HEK293 (cell line): ENCODE measurements around the gene SREBF1.

Source experiments
- BCL11A ChIP-seq: fragments of 450-650 bp; formaldehyde crosslinking; IDR thresholded peaks from 2 replicates; pipeline ENCODE4 v1.5.1; 2016; ENCODE audit warnings: low read depth, missing biosample characterization, missing genetic modification characterization
- BCL11B ChIP-seq: fragments of 450-650 bp; formaldehyde crosslinking; IDR thresholded peaks from 2 replicates; pipeline ENCODE4 v1.5.1; 2016; ENCODE audit warnings: low read depth, missing biosample characterization, missing genetic modification characterization
- EGR2 ChIP-seq: fragments of 450-650 bp; formaldehyde crosslinking; IDR thresholded peaks from 2 replicates; pipeline ENCODE4 v1.5.1; 2016; ENCODE audit warnings: low read depth, missing biosample characterization, missing genetic modification characterization
- GFI1B ChIP-seq: fragments of 450-650 bp; formaldehyde crosslinking; IDR thresholded peaks from 2 replicates; pipeline ENCODE4 v1.5.1; 2016; ENCODE audit warnings: missing biosample characterization, missing genetic modification characterization
- GLIS1 ChIP-seq: fragments of 450-650 bp; formaldehyde crosslinking; IDR thresholded peaks from 2 replicates; pipeline ENCODE4 v1.5.1; 2016; ENCODE audit warnings: missing biosample characterization, missing genetic modification characterization
- KLF10 ChIP-seq: fragments of 450-650 bp; IDR thresholded peaks from 2 replicates; pipeline ENCODE4 v1.5.1; 2018; ENCODE audit warnings: missing biosample characterization, mild to moderate bottlenecking, missing genetic modification characterization
- KLF8 ChIP-seq: fragments of 450-650 bp; formaldehyde crosslinking; IDR thresholded peaks from 2 replicates; pipeline ENCODE4 v1.5.1; 2016; ENCODE audit warnings: missing biosample characterization, missing genetic modification characterization
- KLF9 ChIP-seq: fragments of 450-650 bp; formaldehyde crosslinking; IDR thresholded peaks from 2 replicates; pipeline ENCODE4 v1.5.1; 2016; ENCODE audit warnings: missing biosample characterization, missing genetic modification characterization, low read depth
- MEIS1 ChIP-seq: sonication (generic); formaldehyde crosslinking; IDR thresholded peaks from 2 replicates; pipeline ENCODE4 v1.8.1; 2022; ENCODE audit warnings: missing genetic modification reagents, mild to moderate bottlenecking, borderline replicate concordance
- MZF1 ChIP-seq: fragments of 450-650 bp; formaldehyde crosslinking; IDR thresholded peaks from 2 replicates; pipeline ENCODE4 v1.5.1; 2017; ENCODE audit warnings: missing biosample characterization, missing genetic modification characterization, borderline replicate concordance
- SETDB1 ChIP-seq: IDR thresholded peaks from one replicate; pipeline ENCODE4 v1.6.1; 2017; ENCODE audit warnings: mild to moderate bottlenecking, low read length, moderate library complexity, mixed read lengths; ENCODE audit not compliant: insufficient read length
- YY2 ChIP-seq: fragments of 450-650 bp; formaldehyde crosslinking; IDR thresholded peaks from 2 replicates; pipeline ENCODE4 v1.5.1; 2016; ENCODE audit warnings: missing biosample characterization, missing genetic modification characterization
- ZBTB17 ChIP-seq: fragments of 450-650 bp; formaldehyde crosslinking; IDR thresholded peaks from 2 replicates; pipeline ENCODE4 v1.5.1; 2016; ENCODE audit warnings: missing biosample characterization, missing genetic modification characterization
- ZFHX2 ChIP-seq: fragments of 450-650 bp; formaldehyde crosslinking; conservative IDR thresholded peaks from 2 replicates; pipeline ENCODE4 v1.5.1; 2016; ENCODE audit warnings: missing biosample characterization, missing genetic modification characterization
- ZNF24 ChIP-seq: fragments of 450-650 bp; formaldehyde crosslinking; IDR thresholded peaks from 2 replicates; pipeline ENCODE4 v1.5.1; 2016; ENCODE audit warnings: missing biosample characterization, missing genetic modification characterization
- ZNF394 ChIP-seq: fragments of 450-650 bp; formaldehyde crosslinking; IDR thresholded peaks from 2 replicates; pipeline ENCODE4 v1.5.1; 2016; ENCODE audit warnings: missing biosample characterization, missing genetic modification characterization, mild to moderate bottlenecking, moderate library complexity, borderline replicate concordance
- ZNF416 ChIP-seq: fragments of 450-650 bp; formaldehyde crosslinking; IDR thresholded peaks from 2 replicates; pipeline ENCODE4 v1.5.1; 2016; ENCODE audit warnings: missing biosample characterization, missing genetic modification characterization
- ZNF48 ChIP-seq: fragments of 450-650 bp; formaldehyde crosslinking; IDR thresholded peaks from 2 replicates; pipeline ENCODE4 v1.5.1; 2016; ENCODE audit warnings: missing biosample characterization, missing genetic modification characterization
- ZNF510 ChIP-seq: fragments of 450-650 bp; formaldehyde crosslinking; IDR thresholded peaks from 2 replicates; pipeline ENCODE4 v1.5.1; 2018; ENCODE audit warnings: mild to moderate bottlenecking, missing genetic modification characterization, missing biosample characterization; ENCODE audit not compliant: insufficient replicate concordance
- ZNF514 ChIP-seq: fragments of 450-650 bp; formaldehyde crosslinking; IDR thresholded peaks from 2 replicates; pipeline ENCODE4 v1.5.1; 2016; ENCODE audit warnings: missing biosample characterization, missing genetic modification characterization
- ZNF654 ChIP-seq: fragments of 450-650 bp; formaldehyde crosslinking; IDR thresholded peaks from 2 replicates; pipeline ENCODE4 v1.5.1; 2016; ENCODE audit warnings: low read depth, missing biosample characterization, missing genetic modification characterization
- ZNF660 ChIP-seq: fragments of 450-650 bp; IDR thresholded peaks from 2 replicates; pipeline ENCODE4 v1.5.1; 2018; ENCODE audit warnings: missing biosample characterization, mild to moderate bottlenecking, missing genetic modification characterization
- ZNF837 ChIP-seq: fragments of 450-650 bp; formaldehyde crosslinking; IDR thresholded peaks from 2 replicates; pipeline ENCODE4 v1.5.1; 2016; ENCODE audit warnings: missing biosample characterization, missing genetic modification characterization
- TF ChIP-seq, protein P1 (sequence below): fragments of 450-650 bp; formaldehyde crosslinking; IDR thresholded peaks from 2 replicates; pipeline ENCODE4 v1.5.1; 2016; ENCODE audit warnings: missing biosample characterization, missing genetic modification characterization
- TF ChIP-seq, protein P2 (sequence below): fragments of 450-650 bp; formaldehyde crosslinking; IDR thresholded peaks from 2 replicates; pipeline ENCODE4 v1.5.1; 2016; ENCODE audit warnings: missing biosample characterization, missing genetic modification characterization
- TF ChIP-seq, protein P3 (sequence below): fragments of 450-650 bp; formaldehyde crosslinking; IDR thresholded peaks from 2 replicates; pipeline ENCODE4 v1.5.1; 2017; ENCODE audit warnings: missing biosample characterization, mild to moderate bottlenecking, missing genetic modification characterization, moderate library complexity
- TF ChIP-seq, protein P4 (sequence below): fragments of 450-650 bp; formaldehyde crosslinking; IDR thresholded peaks from 2 replicates; pipeline ENCODE4 v1.5.1; 2017; ENCODE audit warnings: missing biosample characterization, missing genetic modification characterization
- TF ChIP-seq, protein P5 (sequence below): fragments of 450-650 bp; formaldehyde crosslinking; IDR thresholded peaks from 2 replicates; pipeline ENCODE4 v1.5.1; 2016; ENCODE audit warnings: missing biosample characterization, missing genetic modification characterization

SREBF1 gene

DNA sequence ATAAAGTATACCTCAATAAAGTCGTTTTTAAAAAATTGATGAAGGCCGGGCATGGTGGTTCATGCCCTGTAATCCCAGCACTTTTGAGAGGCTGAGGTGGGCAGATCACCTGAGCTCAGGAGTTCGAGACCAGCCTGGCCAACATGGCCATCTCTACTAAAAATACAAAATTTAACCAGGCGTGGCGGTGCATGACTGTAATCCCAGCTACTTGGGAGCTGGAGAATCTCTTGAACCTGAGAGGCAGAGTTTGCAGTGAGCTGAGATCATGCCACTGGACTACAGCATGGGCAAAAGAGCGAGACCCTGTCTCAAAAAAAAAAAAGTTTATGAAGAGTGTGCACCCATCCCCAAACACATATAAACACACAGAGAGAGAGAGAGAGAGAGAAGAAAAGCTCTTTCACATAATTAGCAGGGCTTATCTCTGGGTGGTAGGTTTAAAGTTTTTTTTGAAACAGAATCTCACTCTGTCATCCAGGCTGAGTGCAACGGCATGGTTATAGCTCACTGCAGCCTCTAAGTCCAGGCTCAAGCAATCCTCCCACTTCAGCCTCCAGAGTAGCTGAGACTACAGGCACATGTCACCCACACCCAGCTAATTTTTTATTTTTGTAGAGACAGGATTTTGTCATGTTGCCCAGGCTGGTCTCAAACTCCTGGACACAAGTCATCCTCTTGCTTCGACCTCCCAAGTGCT, 3.0 kb downstream of the SREBF1 start (continued):
- TF ChIP-seq, protein P1, sequence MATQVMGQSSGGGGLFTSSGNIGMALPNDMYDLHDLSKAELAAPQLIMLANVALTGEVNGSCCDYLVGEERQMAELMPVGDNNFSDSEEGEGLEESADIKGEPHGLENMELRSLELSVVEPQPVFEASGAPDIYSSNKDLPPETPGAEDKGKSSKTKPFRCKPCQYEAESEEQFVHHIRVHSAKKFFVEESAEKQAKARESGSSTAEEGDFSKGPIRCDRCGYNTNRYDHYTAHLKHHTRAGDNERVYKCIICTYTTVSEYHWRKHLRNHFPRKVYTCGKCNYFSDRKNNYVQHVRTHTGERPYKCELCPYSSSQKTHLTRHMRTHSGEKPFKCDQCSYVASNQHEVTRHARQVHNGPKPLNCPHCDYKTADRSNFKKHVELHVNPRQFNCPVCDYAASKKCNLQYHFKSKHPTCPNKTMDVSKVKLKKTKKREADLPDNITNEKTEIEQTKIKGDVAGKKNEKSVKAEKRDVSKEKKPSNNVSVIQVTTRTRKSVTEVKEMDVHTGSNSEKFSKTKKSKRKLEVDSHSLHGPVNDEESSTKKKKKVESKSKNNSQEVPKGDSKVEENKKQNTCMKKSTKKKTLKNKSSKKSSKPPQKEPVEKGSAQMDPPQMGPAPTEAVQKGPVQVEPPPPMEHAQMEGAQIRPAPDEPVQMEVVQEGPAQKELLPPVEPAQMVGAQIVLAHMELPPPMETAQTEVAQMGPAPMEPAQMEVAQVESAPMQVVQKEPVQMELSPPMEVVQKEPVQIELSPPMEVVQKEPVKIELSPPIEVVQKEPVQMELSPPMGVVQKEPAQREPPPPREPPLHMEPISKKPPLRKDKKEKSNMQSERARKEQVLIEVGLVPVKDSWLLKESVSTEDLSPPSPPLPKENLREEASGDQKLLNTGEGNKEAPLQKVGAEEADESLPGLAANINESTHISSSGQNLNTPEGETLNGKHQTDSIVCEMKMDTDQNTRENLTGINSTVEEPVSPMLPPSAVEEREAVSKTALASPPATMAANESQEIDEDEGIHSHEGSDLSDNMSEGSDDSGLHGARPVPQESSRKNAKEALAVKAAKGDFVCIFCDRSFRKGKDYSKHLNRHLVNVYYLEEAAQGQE (tag by site-specific recombination), result no peak
- TF ChIP-seq ZNF510 (tag by site-specific recombination), result no peak
- TF ChIP-seq ZNF660 (tag by site-specific recombination), result no peak
- TF ChIP-seq KLF10 (tag by site-specific recombination), result no peak
- TF ChIP-seq GLIS1 (tag by site-specific recombination), result peak; percentile 71
- TF ChIP-seq ZNF394 (tag by site-specific recombination), result peak; percentile 21; the same call in 1 of the 2 replicates
- TF ChIP-seq EGR2, result peak; percentile 53; the same call in 1 of the 2 replicates
- TF ChIP-seq ZNF654 (tag by site-specific recombination), result no peak
- TF ChIP-seq MEIS1 (CRISPR knock-in tag), result no peak
- peak; percentile 54; the same call in 1 of the 2 replicates for TF ChIP-seq MZF1
- no peak for TF ChIP-seq KLF9 (tag by site-specific recombination)
- no peak for TF ChIP-seq ZNF416 (tag by site-specific recombination)
- TF ChIP-seq, protein P2, sequence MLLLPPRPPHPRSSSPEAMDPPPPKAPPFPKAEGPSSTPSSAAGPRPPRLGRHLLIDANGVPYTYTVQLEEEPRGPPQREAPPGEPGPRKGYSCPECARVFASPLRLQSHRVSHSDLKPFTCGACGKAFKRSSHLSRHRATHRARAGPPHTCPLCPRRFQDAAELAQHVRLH (tag by site-specific recombination), result peak; percentile 48
- no peak for TF ChIP-seq ZNF837
- TF ChIP-seq, protein P3, sequence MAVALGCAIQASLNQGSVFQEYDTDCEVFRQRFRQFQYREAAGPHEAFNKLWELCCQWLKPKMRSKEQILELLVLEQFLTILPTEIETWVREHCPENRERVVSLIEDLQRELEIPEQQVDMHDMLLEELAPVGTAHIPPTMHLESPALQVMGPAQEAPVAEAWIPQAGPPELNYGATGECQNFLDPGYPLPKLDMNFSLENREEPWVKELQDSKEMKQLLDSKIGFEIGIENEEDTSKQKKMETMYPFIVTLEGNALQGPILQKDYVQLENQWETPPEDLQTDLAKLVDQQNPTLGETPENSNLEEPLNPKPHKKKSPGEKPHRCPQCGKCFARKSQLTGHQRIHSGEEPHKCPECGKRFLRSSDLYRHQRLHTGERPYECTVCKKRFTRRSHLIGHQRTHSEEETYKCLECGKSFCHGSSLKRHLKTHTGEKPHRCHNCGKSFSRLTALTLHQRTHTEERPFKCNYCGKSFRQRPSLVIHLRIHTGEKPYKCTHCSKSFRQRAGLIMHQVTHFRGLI (tag by site-specific recombination), result no peak
- no peak for TF ChIP-seq SETDB1
- TF ChIP-seq BCL11B, result no peak
- TF ChIP-seq, protein P4, sequence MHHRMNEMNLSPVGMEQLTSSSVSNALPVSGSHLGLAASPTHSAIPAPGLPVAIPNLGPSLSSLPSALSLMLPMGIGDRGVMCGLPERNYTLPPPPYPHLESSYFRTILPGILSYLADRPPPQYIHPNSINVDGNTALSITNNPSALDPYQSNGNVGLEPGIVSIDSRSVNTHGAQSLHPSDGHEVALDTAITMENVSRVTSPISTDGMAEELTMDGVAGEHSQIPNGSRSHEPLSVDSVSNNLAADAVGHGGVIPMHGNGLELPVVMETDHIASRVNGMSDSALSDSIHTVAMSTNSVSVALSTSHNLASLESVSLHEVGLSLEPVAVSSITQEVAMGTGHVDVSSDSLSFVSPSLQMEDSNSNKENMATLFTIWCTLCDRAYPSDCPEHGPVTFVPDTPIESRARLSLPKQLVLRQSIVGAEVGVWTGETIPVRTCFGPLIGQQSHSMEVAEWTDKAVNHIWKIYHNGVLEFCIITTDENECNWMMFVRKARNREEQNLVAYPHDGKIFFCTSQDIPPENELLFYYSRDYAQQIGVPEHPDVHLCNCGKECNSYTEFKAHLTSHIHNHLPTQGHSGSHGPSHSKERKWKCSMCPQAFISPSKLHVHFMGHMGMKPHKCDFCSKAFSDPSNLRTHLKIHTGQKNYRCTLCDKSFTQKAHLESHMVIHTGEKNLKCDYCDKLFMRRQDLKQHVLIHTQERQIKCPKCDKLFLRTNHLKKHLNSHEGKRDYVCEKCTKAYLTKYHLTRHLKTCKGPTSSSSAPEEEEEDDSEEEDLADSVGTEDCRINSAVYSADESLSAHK (tag by site-specific recombination), result no peak
- TF ChIP-seq, protein P5, sequence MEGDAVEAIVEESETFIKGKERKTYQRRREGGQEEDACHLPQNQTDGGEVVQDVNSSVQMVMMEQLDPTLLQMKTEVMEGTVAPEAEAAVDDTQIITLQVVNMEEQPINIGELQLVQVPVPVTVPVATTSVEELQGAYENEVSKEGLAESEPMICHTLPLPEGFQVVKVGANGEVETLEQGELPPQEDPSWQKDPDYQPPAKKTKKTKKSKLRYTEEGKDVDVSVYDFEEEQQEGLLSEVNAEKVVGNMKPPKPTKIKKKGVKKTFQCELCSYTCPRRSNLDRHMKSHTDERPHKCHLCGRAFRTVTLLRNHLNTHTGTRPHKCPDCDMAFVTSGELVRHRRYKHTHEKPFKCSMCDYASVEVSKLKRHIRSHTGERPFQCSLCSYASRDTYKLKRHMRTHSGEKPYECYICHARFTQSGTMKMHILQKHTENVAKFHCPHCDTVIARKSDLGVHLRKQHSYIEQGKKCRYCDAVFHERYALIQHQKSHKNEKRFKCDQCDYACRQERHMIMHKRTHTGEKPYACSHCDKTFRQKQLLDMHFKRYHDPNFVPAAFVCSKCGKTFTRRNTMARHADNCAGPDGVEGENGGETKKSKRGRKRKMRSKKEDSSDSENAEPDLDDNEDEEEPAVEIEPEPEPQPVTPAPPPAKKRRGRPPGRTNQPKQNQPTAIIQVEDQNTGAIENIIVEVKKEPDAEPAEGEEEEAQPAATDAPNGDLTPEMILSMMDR (tag by site-specific recombination), result no peak
- TF ChIP-seq YY2 (tag by site-specific recombination), result no peak
- no peak for TF ChIP-seq ZFHX2 (tag by site-specific recombination)
- TF ChIP-seq BCL11A (tag by site-specific recombination), result 0 out of 2 replicates have a peak, but pooled peaks have one; percentile 29
- TF ChIP-seq ZNF24, result no peak
- no peak for TF ChIP-seq ZNF514
- no peak for TF ChIP-seq GFI1B (tag by site-specific recombination)
- TF ChIP-seq ZNF48 (tag by site-specific recombination), result no peak
- peak; percentile 68; the same call in 1 of the 2 replicates for TF ChIP-seq ZBTB17 (tag by site-specific recombination)
- TF ChIP-seq KLF8 (tag by site-specific recombination), result 0 out of 2 replicates have a peak, but pooled peaks have one; percentile 19
